CD8-positive, alpha-beta memory T cell (primary cell): ENCODE measurements around the gene PADI2. TPM values are rescaled to one million over a fixed set of nuclear protein-coding genes. Genes with fewer than 3 reads are reported as not detected.

Experiments used
- CTCF ChIA-PET: fragments of 350-600 bp; sonication (Branson Sonifier 250); formaldehyde crosslinking; loops from one replicate; lab custom pipeline; 2021; ENCODE audit warnings: antibody characterized with exemption; lab: Charles Lee
- POLR2A ChIA-PET: fragments of 350-600 bp; sonication (Branson Sonifier 250); formaldehyde crosslinking; loops from one replicate; lab custom pipeline; 2021; ENCODE audit warnings: antibody characterized with exemption; lab: Charles Lee
- DNase-seq, 5 donors: peaks; one replicate each; pipeline versions ENCODE4 v3.0.0 to v3.0.0-alpha.2; 2020 to 2022; ENCODE audit warnings: mixed read lengths in 1 of 5
- H3K27ac ChIP-seq: one replicate; pipeline ENCODE4 v1.7.0; 2013; ENCODE audit warnings: low read depth, mild to moderate bottlenecking, low read length, moderate library complexity
- H3K27me3 ChIP-seq: 2 replicates; pipeline ENCODE4 v1.7.0; 2013; ENCODE audit warnings: low read length, mild to moderate bottlenecking; ENCODE audit not compliant: insufficient read depth, poor library complexity, severe bottlenecking
- H3K36me3 ChIP-seq: 2 replicates; pipeline ENCODE4 v1.7.0; 2013; ENCODE audit warnings: mild to moderate bottlenecking, low read length, moderate library complexity; ENCODE audit not compliant: insufficient read depth
- H3K4me1 ChIP-seq: 2 replicates; pipeline ENCODE4 v1.7.0; 2013; ENCODE audit warnings: mild to moderate bottlenecking, low read length, moderate library complexity; ENCODE audit not compliant: insufficient read depth
- H3K4me3 ChIP-seq: 2 replicates; pipeline ENCODE4 v1.7.0; 2013; ENCODE audit warnings: mild to moderate bottlenecking, low read length
- H3K9me3 ChIP-seq: 2 replicates; pipeline ENCODE4 v1.7.0; 2013; ENCODE audit warnings: mild to moderate bottlenecking, low read length
- H3K27ac Mint-ChIP-seq, 8 donors: one replicate each; pipeline ENCODE4 v1.8.0; 2020 to 2021; ENCODE audit warnings: mixed read lengths in 8 of 8, mild to moderate bottlenecking in 6 of 8, inconsistent platforms in 3 of 8, moderate library complexity in 3 of 8
- H3K27me3 Mint-ChIP-seq, 2 donors: one replicate each; pipeline ENCODE4 v1.8.0; 2020 to 2021; ENCODE audit warnings: mixed read lengths in 2 of 2, mild to moderate bottlenecking in 1 of 2, moderate library complexity in 1 of 2
- H3K36me3 Mint-ChIP-seq, 3 donors: one replicate each; pipeline ENCODE4 v1.8.0; 2020 to 2021; ENCODE audit warnings: mixed read lengths in 3 of 3, inconsistent platforms in 1 of 3, mild to moderate bottlenecking in 1 of 3
- H3K4me1 Mint-ChIP-seq, 3 donors: one replicate each; pipeline ENCODE4 v1.8.0; 2020 to 2021; ENCODE audit warnings: mixed read lengths in 3 of 3, inconsistent platforms in 1 of 3, mild to moderate bottlenecking in 1 of 3
- H3K4me3 Mint-ChIP-seq, 7 donors: one replicate each; pipeline ENCODE4 v1.8.0; 2020 to 2021; ENCODE audit warnings: mixed read lengths in 7 of 7, mild to moderate bottlenecking in 6 of 7, moderate library complexity in 4 of 7, inconsistent platforms in 2 of 7
- H3K9me3 Mint-ChIP-seq, 5 donors: one replicate each; pipeline ENCODE4 v1.8.0; 2020 to 2022; ENCODE audit warnings: mixed read lengths in 5 of 5, mild to moderate bottlenecking in 3 of 5, moderate library complexity in 2 of 5, inconsistent platforms in 1 of 5
- polyA plus RNA-seq: library from polyadenylated mRNA; unstranded; fragments of 300-500 nt; fragmentation: Illumina TruSeq; gene quantifications from one replicate; pipeline ENCODE4 v1.2.3, GENCODE V29; 2021
- total RNA-seq, 2 experiments: library from RNA; stranded (reverse); gene quantifications; one replicate each; pipeline ENCODE4 v1.2.3, GENCODE V29; 2021

The PADI2 gene
- total and polyA plus RNA-seq, 3 experiments from 2014 or later = not detected

GRCh38 chr1:17122521-17123164 lies 3.4 kb upstream of the PADI2 start:
- ChIA-PET CTCF (interaction anchor here (1.5 to 13.4 kb wide), 2 partner anchors 115 to 124 kb away, joined by 3 to 154 read pairs; no protein-coding TSS in a partner anchor), POLR2A (no interaction called here)
- Histone ChIP-seq H3K36me3 (no peaks in the 10 kb centered on the region), H3K27me3 (peaks cover 23% of the 10 kb centered on the region), H3K4me1 (peaks cover 4% of the 10 kb centered on the region), H3K27ac (no peak overlapping the region), H3K4me3 (no peak overlapping the region), H3K9me3 (no peaks in the 10 kb centered on the region)
- no peak overlapping the region for H3K4me3 Mint-ChIP-seq
- H3K27me3 Mint-ChIP-seq = peaks cover 30 to 50% of the 10 kb centered on the region in 2 donors
- H3K4me1 Mint-ChIP-seq = peaks cover 0 to 15% (median 6%) of the 10 kb centered on the region in 3 donors
- H3K36me3 Mint-ChIP-seq = peaks cover 0 to 1% (median 0%) of the 10 kb centered on the region in 3 donors
- DNase-seq = no peak
- H3K27ac Mint-ChIP-seq = no peak overlapping the region
- H3K9me3 Mint-ChIP-seq = no peaks in the 10 kb centered on the region

GRCh38 chr1:17121881-17122280 lies 2.6 kb upstream of the PADI2 start:
- no peak overlapping the region for H3K4me3 ChIP-seq
- peaks cover 4% of the 10 kb centered on the region for H3K4me1 ChIP-seq
- peaks cover 27% of the 10 kb centered on the region for H3K27me3 ChIP-seq
- ChIA-PET CTCF (interaction anchor here (1.5 to 13.4 kb wide), 2 partner anchors 116 to 125 kb away, joined by 3 to 154 read pairs; no protein-coding TSS in a partner anchor), POLR2A (no interaction called here)
- Mint-ChIP-seq H3K4me3 (no peak overlapping the region), H3K27ac (no peak overlapping the region), H3K9me3 (no peaks in the 10 kb centered on the region), H3K36me3 (peaks cover 0 to 1% (median 0%) of the 10 kb centered on the region in 3 donors), H3K27me3 (peaks cover 36 to 51% of the 10 kb centered on the region in 2 donors), H3K4me1 (peaks cover 0 to 15% (median 6%) of the 10 kb centered on the region in 3 donors)
- no peaks in the 10 kb centered on the region for H3K9me3 ChIP-seq
- DNase-seq = no peak
- no peak overlapping the region for H3K27ac ChIP-seq
- no peaks in the 10 kb centered on the region for H3K36me3 ChIP-seq

GRCh38 chr1:17120962-17121837 lies 1.9 kb upstream of the PADI2 start:
- H3K36me3 Mint-ChIP-seq = peaks cover 0 to 1% (median 0%) of the 10 kb centered on the region in 3 donors
- H3K4me3 Mint-ChIP-seq = no peak overlapping the region
- no peak overlapping the region for H3K27ac ChIP-seq
- H3K4me1 ChIP-seq = peaks cover 4% of the 10 kb centered on the region
- no peaks in the 10 kb centered on the region for H3K9me3 ChIP-seq
- H3K27ac Mint-ChIP-seq = no peak overlapping the region
- peaks cover 27% of the 10 kb centered on the region for H3K27me3 ChIP-seq
- no peak overlapping the region for H3K4me3 ChIP-seq
- CTCF ChIA-PET = interaction anchor here (0.8 to 13.4 kb wide), 2 partner anchors 8 to 117 kb away, joined by 3 to 154 read pairs; no protein-coding TSS in a partner anchor
- no peaks in the 10 kb centered on the region for H3K36me3 ChIP-seq
- peaks cover 0 to 15% (median 6%) of the 10 kb centered on the region in 3 donors for H3K4me1 Mint-ChIP-seq
- POLR2A ChIA-PET = no interaction called here
- no peak for DNase-seq
- no peaks in the 10 kb centered on the region for H3K9me3 Mint-ChIP-seq
- H3K27me3 Mint-ChIP-seq = peaks cover 42 to 58% of the 10 kb centered on the region in 2 donors

- no peak overlapping the region for H3K27ac Mint-ChIP-seq
- Histone ChIP-seq H3K4me1 (peaks cover 4% of the 10 kb centered on the region), H3K9me3 (no peaks in the 10 kb centered on the region), H3K27me3 (peaks cover 27% of the 10 kb centered on the region), H3K4me3 (no peak overlapping the region), H3K27ac (no peak overlapping the region), H3K36me3 (no peaks in the 10 kb centered on the region)
- ChIA-PET CTCF (interaction anchor here (0.7 to 13.4 kb wide), 3 partner anchors 9 to 123 kb away, joined by 3 to 154 read pairs (median 3); no protein-coding TSS in a partner anchor), POLR2A (no interaction called here)
- peaks cover 42 to 60% of the 10 kb centered on the region in 2 donors for H3K27me3 Mint-ChIP-seq
- DNase-seq = no peak
- no peaks in the 10 kb centered on the region for H3K36me3 Mint-ChIP-seq
- no peaks in the 10 kb centered on the region for H3K9me3 Mint-ChIP-seq
- H3K4me1 Mint-ChIP-seq = peaks cover 0 to 15% (median 3%) of the 10 kb centered on the region in 3 donors
- H3K4me3 Mint-ChIP-seq = peak overlapping the region in 1 of 7 donors; percentile 23
Measured at GRCh38 chr1:17120481-17120877, 1.2 kb upstream of the PADI2 start.

GRCh38 chr1:17119773-17120480 lies 676 bp upstream of the PADI2 start:
- CTCF ChIA-PET = interaction anchor here (0.7 to 13.4 kb wide), 3 partner anchors 9 to 124 kb away, joined by 3 to 154 read pairs (median 3); no protein-coding TSS in a partner anchor
- no peak overlapping the region for H3K27ac ChIP-seq
- Mint-ChIP-seq H3K4me1 (peaks cover 0 to 15% (median 3%) of the 10 kb centered on the region in 3 donors), H3K36me3 (no peaks in the 10 kb centered on the region), H3K9me3 (no peaks in the 10 kb centered on the region), H3K27me3 (peaks cover 42 to 65% of the 10 kb centered on the region in 2 donors), H3K27ac (no peak overlapping the region), H3K4me3 (peak overlapping the region in 1 of 7 donors; percentile 20)
- H3K4me1 ChIP-seq = peaks cover 4% of the 10 kb centered on the region
- H3K9me3 ChIP-seq = no peaks in the 10 kb centered on the region
- no peak overlapping the region for H3K4me3 ChIP-seq
- DNase-seq = no peak
- H3K36me3 ChIP-seq = no peaks in the 10 kb centered on the region
- POLR2A ChIA-PET = no interaction called here
- H3K27me3 ChIP-seq = peaks cover 27% of the 10 kb centered on the region

GRCh38 chr1:17118706-17119075 lies 560 bp downstream of the PADI2 start:
- Histone ChIP-seq H3K27me3 (peaks cover 27% of the 10 kb centered on the region), H3K4me3 (no peak overlapping the region), H3K27ac (no peak overlapping the region), H3K4me1 (peaks cover 4% of the 10 kb centered on the region), H3K36me3 (no peaks in the 10 kb centered on the region), H3K9me3 (no peaks in the 10 kb centered on the region)
- ChIA-PET POLR2A (no interaction called here), CTCF (interaction anchor here (13.4 kb wide), 1 partner anchor 119 kb away, joined by 154 read pairs; no protein-coding TSS in a partner anchor)
- DNase-seq = no peak
- H3K27ac Mint-ChIP-seq = peak overlapping the region in 1 of 8 donors; percentile 53
- H3K27me3 Mint-ChIP-seq = peaks cover 43 to 71% of the 10 kb centered on the region in 2 donors
- no peaks in the 10 kb centered on the region for H3K9me3 Mint-ChIP-seq
- peaks cover 0 to 15% (median 3%) of the 10 kb centered on the region in 3 donors for H3K4me1 Mint-ChIP-seq
- no peaks in the 10 kb centered on the region for H3K36me3 Mint-ChIP-seq
- H3K4me3 Mint-ChIP-seq = peak overlapping the region in 5 of 7 donors; percentile 4 to 63 (median 37)

- Histone ChIP-seq H3K27me3 (peaks cover 27% of the 10 kb centered on the region), H3K4me3 (no peak overlapping the region), H3K4me1 (peaks cover 4% of the 10 kb centered on the region), H3K36me3 (no peaks in the 10 kb centered on the region), H3K27ac (no peak overlapping the region), H3K9me3 (no peaks in the 10 kb centered on the region)
- Mint-ChIP-seq H3K4me3 (peak overlapping the region in 1 of 7 donors; percentile 28), H3K27ac (no peak overlapping the region), H3K27me3 (peaks cover 39 to 71% of the 10 kb centered on the region in 2 donors), H3K36me3 (no peaks in the 10 kb centered on the region), H3K9me3 (no peaks in the 10 kb centered on the region), H3K4me1 (peaks cover 0 to 15% (median 3%) of the 10 kb centered on the region in 3 donors)
- ChIA-PET POLR2A (no interaction called here), CTCF (interaction anchor here (13.4 kb wide), 1 partner anchor 120 kb away, joined by 154 read pairs; no protein-coding TSS in a partner anchor)
- no peak for DNase-seq
Measured at GRCh38 chr1:17118268-17118667, 983 bp downstream of the PADI2 start.
